Stimulated activated CD4-positive, alpha-beta T cell treated with anti-CD3 and anti-CD28 coated beads, Interleukin-12 subunit alpha, Interleukin-12 subunit beta, amount 100 ng/mL, for 48 hours (primary cell): ENCODE results near the gene KRT222.

Experiments used
- DNase-seq, 3 donors: peaks; one replicate each; pipeline ENCODE4 v3.0.0-alpha.2; 2020; ENCODE audit warnings: low read depth in 2 of 3, low spot score in 1 of 3

Gene KRT222

GRCh38 chr17:40615841-40616476 lies 49.0 kb downstream of the KRT222 start:
- no peak for DNase-seq

GRCh38 chr17:40615068-40615840 lies 49.7 kb downstream of the KRT222 start:
- no peak for DNase-seq

- DNase-seq = no peak
Measured at GRCh38 chr17:40614431-40615067, 50.4 kb downstream of the KRT222 start.

GRCh38 chr17:40613467-40614154 lies 51.4 kb downstream of the KRT222 start:
- DNase-seq = no peak

GRCh38 chr17:40612599-40613244 lies 52.3 kb downstream of the KRT222 start:
- peak in 1 of 3 donors; percentile 50 for DNase-seq

GRCh38 chr17:40611840-40612474 lies 53.0 kb downstream of the KRT222 start:
- DNase-seq = no peak

GRCh38 chr17:40610359-40610758 lies 54.6 kb downstream of the KRT222 start:
- no peak for DNase-seq

- DNase-seq = no peak
Measured at GRCh38 chr17:40608061-40608581, 56.9 kb downstream of the KRT222 start.

GRCh38 chr17:40607641-40608040 lies 57.3 kb downstream of the KRT222 start:
- no peak for DNase-seq

GRCh38 chr17:40606548-40607353 lies 58.2 kb downstream of the KRT222 start:
- no peak for DNase-seq

GRCh38 chr17:40605306-40605705 lies 59.7 kb downstream of the KRT222 start:
- DNase-seq = peak; percentile 54 to 71 (median 62)
